ENCODE data around the gene SLC25A38. TPM values are rescaled to one million over a fixed set of nuclear protein-coding genes. Genes with fewer than 3 reads are reported as not detected.

The SLC25A38 gene
- polyA plus RNA-seq, 1 donor from 2014 or later, result 32.5 TPM

- Histone ChIP-seq H4K20me1 (ENCODE audit: insufficient read depth) (no peaks in the 10 kb centered on the region), H3K9me2 (ENCODE audit: insufficient read depth, low read length) (no peaks in the 10 kb centered on the region), H3K79me2 (replicated peaks; ENCODE audit: insufficient read depth, low read length) (no peaks in the 10 kb centered on the region), H3K9ac (ENCODE audit: low read length) (no peak overlapping the region), H3K9me3 (ENCODE audit: low read length) (no peaks in the 10 kb centered on the region), H3K27me3 (ENCODE audit: insufficient read depth, low read depth, low read length) (no peaks in the 10 kb centered on the region), H2AFZ (ENCODE audit: low read depth, low read length) (no peak overlapping the region), H3K4me3 (ENCODE audit: low read length) (no peak overlapping the region), H3K4me2 (ENCODE audit: low read length) (no peak overlapping the region), H3F3A (ENCODE audit: insufficient read depth, low read length, poor library complexity, severe bottlenecking) (no peaks in the 10 kb centered on the region), H3K27ac (ENCODE audit: low read length) (no peak overlapping the region), H3K36me3 (ENCODE audit: insufficient read depth, low read length) (no peaks in the 10 kb centered on the region)
- TF ChIP-seq SMC3 (conservative IDR thresholded peaks at IDR 0.05; ENCODE audit: poor library complexity) (no peak), TAF1 (IDR thresholded peaks at IDR 0.05; ENCODE audit: low read depth) (no peak), CTCF (IDR thresholded peaks at IDR 0.05; ENCODE audit: poor library complexity, severe bottlenecking) (no peak), EP300 (conservative IDR thresholded peaks at IDR 0.05; ENCODE audit: poor library complexity, severe bottlenecking) (no peak), REST (IDR thresholded peaks at IDR 0.05; ENCODE audit: borderline replicate concordance) (no peak), MXI1 (conservative IDR thresholded peaks at IDR 0.05; ENCODE audit: poor library complexity, severe bottlenecking) (no peak), EZH2 (IDR thresholded peaks at IDR 0.05; ENCODE audit: borderline replicate concordance, insufficient read depth, low read length, poor library complexity, severe bottlenecking) (no peak), POLR2AphosphoS5 (IDR thresholded peaks at IDR 0.05) (no peak), RAD21 (conservative IDR thresholded peaks at IDR 0.05) (no peak)
These were observed 49.2 kb downstream of the SLC25A38 start for GRCh38 chr3:39432342-39432741.

GRCh38 chr3:39433642-39434041 is 50.5 kb downstream of the SLC25A38 start:
- no peak overlapping the region for H3K4me2 ChIP-seq (ENCODE audit: low read length)
- H3K4me3 ChIP-seq (ENCODE audit: low read length), result no peak overlapping the region
- no peaks in the 10 kb centered on the region for H3K9me2 ChIP-seq (ENCODE audit: insufficient read depth, low read length)
- no peaks in the 10 kb centered on the region for H3K9me3 ChIP-seq (ENCODE audit: low read length)
- H3K27ac ChIP-seq (ENCODE audit: low read length), result no peak overlapping the region
- H3K27me3 ChIP-seq (ENCODE audit: insufficient read depth, low read depth, low read length), result no peaks in the 10 kb centered on the region
- TF ChIP-seq TAF1 (IDR thresholded peaks at IDR 0.05; ENCODE audit: low read depth) (no peak), RAD21 (conservative IDR thresholded peaks at IDR 0.05) (no peak), SMC3 (conservative IDR thresholded peaks at IDR 0.05; ENCODE audit: poor library complexity) (no peak), EZH2 (IDR thresholded peaks at IDR 0.05; ENCODE audit: borderline replicate concordance, insufficient read depth, low read length, poor library complexity, severe bottlenecking) (no peak), EP300 (conservative IDR thresholded peaks at IDR 0.05; ENCODE audit: poor library complexity, severe bottlenecking) (no peak), MXI1 (conservative IDR thresholded peaks at IDR 0.05; ENCODE audit: poor library complexity, severe bottlenecking) (no peak), CTCF (IDR thresholded peaks at IDR 0.05; ENCODE audit: poor library complexity, severe bottlenecking) (no peak), REST (IDR thresholded peaks at IDR 0.05; ENCODE audit: borderline replicate concordance) (no peak), POLR2AphosphoS5 (IDR thresholded peaks at IDR 0.05) (no peak)
- H2AFZ ChIP-seq (ENCODE audit: low read depth, low read length), result no peak overlapping the region
- no peak overlapping the region for H3K9ac ChIP-seq (ENCODE audit: low read length)
- no peaks in the 10 kb centered on the region for H3K36me3 ChIP-seq (ENCODE audit: insufficient read depth, low read length)
- no peaks in the 10 kb centered on the region for H3K79me2 ChIP-seq (replicated peaks; ENCODE audit: insufficient read depth, low read length)
- H3F3A ChIP-seq (ENCODE audit: insufficient read depth, low read length, poor library complexity, severe bottlenecking), result no peaks in the 10 kb centered on the region
- no peaks in the 10 kb centered on the region for H4K20me1 ChIP-seq (ENCODE audit: insufficient read depth)

All from neural cell (in vitro differentiated cells).